CD4-positive, alpha-beta T cell (primary cell): Measurements from ENCODE around the gene ZNF778. TPM values are rescaled to one million over a fixed set of nuclear protein-coding genes. Genes with fewer than 3 reads are reported as not detected.

Experiments
- ATAC-seq: fragments of 200-7000 bp; cut with Tn5 transposase; one replicate; pipeline ENCODE4 v1.10.0; 2022; ENCODE audit warnings: mild to moderate bottlenecking; ENCODE audit not compliant: poor library complexity
- CTCF ChIA-PET: fragments of 350-600 bp; sonication (Branson Sonifier 250); formaldehyde crosslinking; loops from one replicate; lab custom pipeline; 2021; ENCODE audit warnings: antibody characterized with exemption, inconsistent platforms; lab: Charles Lee
- POLR2A ChIA-PET: fragments of 350-600 bp; sonication (Branson Sonifier 250); formaldehyde crosslinking; loops from one replicate; lab custom pipeline; 2021; ENCODE audit warnings: antibody characterized with exemption, inconsistent platforms; lab: Charles Lee
- DNase-seq, 14 experiments: peaks; one replicate each; pipeline ENCODE4 v3.0.0-alpha.2; 2013 to 2020; ENCODE audit warnings: mixed read lengths in 2 of 14
- H3K27ac ChIP-seq, 2 donors: one replicate each; pipeline versions ENCODE4 v1.5.1 to v1.7.0; 2013; ENCODE audit warnings: low read length in 2 of 2, low read depth in 1 of 2, mild to moderate bottlenecking in 1 of 2
- H3K27me3 ChIP-seq, 2 experiments: 1 replicate in 1 of 2; 2 replicates in 1 of 2; pipeline versions ENCODE4 v1.6.1 to v1.7.0; 2013; ENCODE audit warnings: low read length in 2 of 2, control low read depth in 1 of 2, mild to moderate bottlenecking in 1 of 2, moderate library complexity in 1 of 2; ENCODE audit not compliant: insufficient read depth in 2 of 2, control insufficient read depth in 1 of 2
- H3K36me3 ChIP-seq: one replicate; pipeline ENCODE4 v1.6.1; 2013; ENCODE audit warnings: low read length, control low read depth; ENCODE audit not compliant: insufficient read depth
- H3K4me1 ChIP-seq: one replicate; pipeline ENCODE4 v1.6.1; 2013; ENCODE audit warnings: low read length, control low read depth; ENCODE audit not compliant: insufficient read depth
- H3K4me3 ChIP-seq: one replicate; pipeline ENCODE4 v1.5.1; 2013; ENCODE audit warnings: mild to moderate bottlenecking, low read length, moderate library complexity
- H3K9me3 ChIP-seq, 2 experiments: 1 replicate in 1 of 2; 2 replicates in 1 of 2; pipeline versions ENCODE4 v1.6.1 to v1.7.0; 2013; ENCODE audit warnings: low read length in 2 of 2, mild to moderate bottlenecking in 2 of 2, control low read depth in 1 of 2, moderate library complexity in 1 of 2; ENCODE audit not compliant: control insufficient read depth in 1 of 2, insufficient read depth in 1 of 2
- H3K27ac Mint-ChIP-seq: one replicate; pipeline ENCODE4 v1.8.0; 2020; ENCODE audit warnings: mixed read lengths
- H3K27me3 Mint-ChIP-seq: one replicate; pipeline ENCODE4 v1.8.0; 2021; ENCODE audit warnings: mixed read lengths
- H3K36me3 Mint-ChIP-seq: one replicate; pipeline ENCODE4 v1.8.0; 2021; ENCODE audit warnings: low read depth, mixed read lengths
- H3K4me1 Mint-ChIP-seq: one replicate; pipeline ENCODE4 v1.8.0; 2021; ENCODE audit warnings: low read depth, mixed read lengths
- H3K4me3 Mint-ChIP-seq: one replicate; pipeline ENCODE4 v1.8.0; 2020; ENCODE audit warnings: mild to moderate bottlenecking, mixed read lengths
- H3K9me3 Mint-ChIP-seq: one replicate; pipeline ENCODE4 v1.8.0; 2020; ENCODE audit warnings: mixed read lengths
- intact Hi-C, 2 experiments: fragments of 100-400 bp; cut with DNase I in 1 of 2; cut with micrococcal nuclease in 1 of 2; formaldehyde crosslinking; loops; one replicate each; pipeline versions ENCODE4 v1.15.1 to v1.9.0; 2023 to 2025; cut with DNase I, micrococcal nuclease
- polyA plus RNA-seq, 2 donors: library from polyadenylated mRNA; unstranded; fragments of 120-200 nt; gene quantifications; one replicate each; pipeline ENCODE4 v1.2.1, GENCODE V29; 2013
- total RNA-seq, 174 experiments: library from RNA in 2 of 174; stranded (reverse) in 2 of 174; gene quantifications; one replicate each; pipeline ENCODE4 v1.2.3 and lab custom pipeline; 2021 to 2026
- TF ChIP-seq, protein P1 (sequence below): fragments of 200-600 bp; IDR thresholded peaks from one replicate; pipeline ENCODE4 v1.8.0; 2022; ENCODE audit warnings: antibody characterized with exemption, mild to moderate bottlenecking

Gene ZNF778
- total RNA-seq = 1 to 10 TPM; 4.0 to 6.7 TPM
- polyA plus RNA-seq (2013, experiment 1 of 2) = 5.3 TPM
- 6.2 TPM for polyA plus RNA-seq (2013, experiment 2 of 2)
- 11.2 to 45.1 (median 27.5) reads per million in 172 experiments for total RNA-seq (lab: John Stamatoyannopoulos, UW)

DNA sequence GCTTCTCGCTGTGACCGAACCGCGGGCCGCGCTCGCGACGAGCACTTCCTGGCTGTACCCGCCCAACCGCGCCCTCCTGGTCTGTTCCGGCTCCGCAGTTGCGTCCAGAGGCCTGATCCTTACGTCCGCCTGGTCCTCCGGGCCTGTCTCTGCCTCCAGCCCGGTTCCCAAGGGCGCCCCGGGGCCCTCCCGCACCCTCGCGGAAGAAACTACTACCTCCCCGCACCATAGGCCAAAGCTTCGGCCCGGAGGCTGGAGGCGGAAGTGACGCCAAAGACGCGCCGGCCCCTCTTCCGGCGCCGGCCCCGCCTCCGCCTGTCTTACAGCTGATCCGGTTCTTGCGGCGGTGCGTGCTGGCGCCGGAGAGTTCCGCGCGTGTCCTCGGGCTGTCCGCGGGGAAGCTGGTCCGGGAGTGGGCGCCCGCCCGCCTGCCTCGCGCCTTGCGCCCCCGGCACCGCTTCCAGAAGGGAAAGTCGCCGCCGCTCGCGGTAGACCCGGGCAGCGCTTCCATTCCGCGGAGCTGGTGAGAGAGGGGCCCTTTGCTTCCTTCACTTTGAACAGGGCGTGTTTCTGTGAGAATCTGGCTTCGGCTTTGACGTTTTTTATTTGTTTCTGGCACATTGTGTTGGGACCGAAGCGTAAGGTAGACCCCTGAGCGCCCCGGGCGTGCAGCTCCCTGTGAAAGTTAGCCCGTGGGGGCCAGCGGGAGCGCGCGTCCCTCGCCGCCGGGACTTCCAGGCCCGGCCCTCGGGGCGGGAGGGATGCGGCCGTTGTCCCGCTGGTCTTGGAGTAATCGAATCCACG, at the start of gene ZNF778:
ZNF778 (plus strand) TSS at position 316 of the 804 bp plus-strand sequence. CDS start 3,425 bp downstream, outside the sequence.
- Histone ChIP-seq H3K9me3 (no peaks in the 10 kb centered on the region), H3K4me3 (peak within 1 kb of the TSS; percentile 94), H3K4me1 (peaks cover 30% of the 10 kb centered on the region), H3K27ac (peak within 1 kb of the TSS; percentile 96 to 98), H3K36me3 (peaks cover 19% of the 10 kb centered on the region), H3K27me3 (no peaks in the 10 kb centered on the region)
- intact Hi-C loops = loop anchor here (2.0 to 5.0 kb wide), 8 partner anchors 25 to 647 kb away; partner anchors contain the start of genes GALNS (in 2 of the 2), TRAPPC2L (in 2 of the 2), CDH15 (in 1 of the 2) and ZC3H18 (in 1 of the 2)
- Mint-ChIP-seq H3K4me1 (peaks cover 33% of the 10 kb centered on the region), H3K4me3 (peak within 1 kb of the TSS; percentile 82), H3K27me3 (no peaks in the 10 kb centered on the region), H3K27ac (peak within 1 kb of the TSS; percentile 80), H3K9me3 (no peaks in the 10 kb centered on the region), H3K36me3 (peaks cover 33% of the 10 kb centered on the region)
- ChIA-PET CTCF (interaction anchor here (0.9 to 1.3 kb wide), 4 partner anchors 23 to 480 kb away, joined by 3 to 5 read pairs (median 5); no protein-coding TSS in a partner anchor), POLR2A (interaction anchor here (0.6 to 2.5 kb wide), 17 partner anchors 9 to 804 kb away, joined by 3 to 20 read pairs (median 5); partner anchors contain the start of genes APRT, CDH15, GALNS and SPG7)
- DNase-seq = peak; percentile 64 to 93 (median 76)
- TF ChIP-seq, protein P1, sequence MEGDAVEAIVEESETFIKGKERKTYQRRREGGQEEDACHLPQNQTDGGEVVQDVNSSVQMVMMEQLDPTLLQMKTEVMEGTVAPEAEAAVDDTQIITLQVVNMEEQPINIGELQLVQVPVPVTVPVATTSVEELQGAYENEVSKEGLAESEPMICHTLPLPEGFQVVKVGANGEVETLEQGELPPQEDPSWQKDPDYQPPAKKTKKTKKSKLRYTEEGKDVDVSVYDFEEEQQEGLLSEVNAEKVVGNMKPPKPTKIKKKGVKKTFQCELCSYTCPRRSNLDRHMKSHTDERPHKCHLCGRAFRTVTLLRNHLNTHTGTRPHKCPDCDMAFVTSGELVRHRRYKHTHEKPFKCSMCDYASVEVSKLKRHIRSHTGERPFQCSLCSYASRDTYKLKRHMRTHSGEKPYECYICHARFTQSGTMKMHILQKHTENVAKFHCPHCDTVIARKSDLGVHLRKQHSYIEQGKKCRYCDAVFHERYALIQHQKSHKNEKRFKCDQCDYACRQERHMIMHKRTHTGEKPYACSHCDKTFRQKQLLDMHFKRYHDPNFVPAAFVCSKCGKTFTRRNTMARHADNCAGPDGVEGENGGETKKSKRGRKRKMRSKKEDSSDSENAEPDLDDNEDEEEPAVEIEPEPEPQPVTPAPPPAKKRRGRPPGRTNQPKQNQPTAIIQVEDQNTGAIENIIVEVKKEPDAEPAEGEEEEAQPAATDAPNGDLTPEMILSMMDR = no peak
- peak; percentile 75 for ATAC-seq

DNA sequence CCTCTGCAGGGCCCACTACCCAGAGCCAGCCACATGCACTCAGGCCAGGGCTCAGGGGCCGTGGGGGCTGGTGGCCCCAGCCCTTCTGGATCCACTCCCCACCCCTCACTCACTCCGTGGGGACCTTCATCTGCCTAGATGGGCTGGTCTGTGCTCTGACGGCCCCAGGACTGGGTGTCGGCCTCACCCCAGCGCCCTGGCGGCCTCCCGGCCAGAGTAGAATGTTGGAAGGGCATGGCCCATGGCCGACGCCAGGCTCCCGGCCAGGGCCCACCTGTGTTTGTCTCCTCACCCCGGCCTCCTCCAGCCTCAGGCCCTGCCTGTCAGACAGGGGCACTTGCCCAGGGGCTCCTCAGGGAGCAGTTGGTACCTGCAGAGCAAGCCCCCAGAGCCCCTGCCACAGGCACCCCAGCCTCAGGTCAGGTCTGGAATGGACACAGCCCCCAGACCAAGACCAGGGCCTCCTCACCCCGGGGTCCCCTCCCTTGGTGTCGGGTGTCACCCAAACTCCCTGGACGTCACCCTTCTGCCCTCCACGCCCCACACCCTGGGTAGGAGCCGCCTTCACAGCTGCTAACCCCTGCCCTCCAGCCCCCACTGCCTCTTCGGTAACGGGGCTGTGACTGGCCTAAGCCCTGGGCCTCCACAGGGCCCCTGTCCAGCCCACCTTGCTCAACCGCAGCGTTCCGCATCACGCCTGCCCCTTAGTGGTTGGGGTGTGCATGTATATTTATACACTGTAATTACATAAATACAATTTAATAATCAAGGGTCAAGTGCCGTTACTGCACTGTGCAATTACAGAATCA, 48.9 kb upstream of the ZNF778 start:
- POLR2A ChIA-PET = no interaction called here
- Histone ChIP-seq H3K9me3 (peaks cover 0 to 5% of the 10 kb centered on the region in 2 experiments), H3K36me3 (no peaks in the 10 kb centered on the region), H3K4me1 (peaks cover 30% of the 10 kb centered on the region), H3K27ac (no peak overlapping the region), H3K4me3 (no peak overlapping the region), H3K27me3 (no peaks in the 10 kb centered on the region)
- Mint-ChIP-seq H3K36me3 (no peaks in the 10 kb centered on the region), H3K27me3 (peaks cover 4% of the 10 kb centered on the region), H3K4me1 (peaks cover 8% of the 10 kb centered on the region), H3K4me3 (no peak overlapping the region), H3K9me3 (no peaks in the 10 kb centered on the region), H3K27ac (no peak overlapping the region)
- no peak for ATAC-seq
- no peak for DNase-seq
- CTCF ChIA-PET = no interaction called here
- intact Hi-C loops = loop anchor here in 1 of 2 experiments (5.0 kb wide), 1 partner anchor 431 kb away; no protein-coding TSS in a partner anchor
- TF ChIP-seq, protein P1 = no peak

DNA sequence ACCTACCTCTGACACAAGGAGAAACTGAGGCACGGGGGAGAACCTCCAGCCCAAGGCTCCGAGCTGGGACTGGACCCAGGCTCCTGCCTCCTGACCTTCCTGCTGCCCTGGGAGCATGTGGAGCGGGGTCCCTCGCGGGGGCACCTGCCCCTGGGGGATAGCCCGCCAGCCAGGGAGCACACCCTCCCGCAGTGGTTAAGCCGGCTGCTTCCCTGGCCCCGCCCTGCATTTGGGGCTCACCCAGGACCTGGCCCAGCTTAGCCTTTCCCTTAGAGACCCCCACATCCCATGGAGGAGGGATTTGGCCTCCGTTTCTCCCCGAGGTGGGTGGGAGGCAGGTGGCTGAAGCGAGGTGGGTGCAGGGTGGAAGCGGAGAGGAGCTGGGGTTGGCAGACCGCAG, 47.7 kb upstream of the ZNF778 start:
- CTCF ChIA-PET = no interaction called here
- Mint-ChIP-seq H3K27ac (no peak overlapping the region), H3K36me3 (no peaks in the 10 kb centered on the region), H3K27me3 (peaks cover 4% of the 10 kb centered on the region), H3K4me3 (no peak overlapping the region), H3K4me1 (peaks cover 8% of the 10 kb centered on the region), H3K9me3 (no peaks in the 10 kb centered on the region)
- Histone ChIP-seq H3K4me1 (peaks cover 30% of the 10 kb centered on the region), H3K27ac (no peak overlapping the region), H3K4me3 (no peak overlapping the region), H3K9me3 (peaks cover 0 to 5% of the 10 kb centered on the region in 2 experiments), H3K27me3 (no peaks in the 10 kb centered on the region), H3K36me3 (no peaks in the 10 kb centered on the region)
- ATAC-seq (no peak), DNase-seq (no peak)
- TF ChIP-seq, protein P1 = no peak
- intact Hi-C loops = loop anchor here (2.0 to 5.0 kb wide), 2 partner anchors 47 to 432 kb away; partner anchors contain the start of gene ZNF778 (in 1 of the 2)
- POLR2A ChIA-PET = no interaction called here
